IMR-90 (cell line): Measurements from ENCODE around the gene TTC21A. TPM values are rescaled to one million over a fixed set of nuclear protein-coding genes. Genes with fewer than 3 reads are reported as not detected.
A peak's percentile ranks its signal among the peaks of the same experiment; 100 is the strongest.

Experiments used
- ATAC-seq: fragments of 200-7000 bp; cut with Tn5 transposase; 2 replicates; pipeline ENCODE4 v1.9.1; 2020; ENCODE audit warnings: low read depth, mild to moderate bottlenecking, moderate library complexity
- BruUV-seq: library from RNA; stranded (reverse); fragments of 400-500 nt; replicated peaks from 2 replicates; lab custom pipeline; 2021; lab: Mats Ljungman, UMichigan
- CTCF ChIA-PET: fragments of 300-600 bp; formaldehyde crosslinking; extraction: SDS; loops from one replicate; lab custom pipeline; 2021; ENCODE audit warnings: antibody characterized with exemption; lab: Yijun Ruan, JAX
- POLR2A ChIA-PET: fragments of 300-600 bp; sonication (Branson Sonifier 250); formaldehyde crosslinking; loops from one replicate; lab custom pipeline; 2022; ENCODE audit warnings: antibody characterized with exemption; ENCODE audit not compliant: unreplicated experiment; lab: Charles Lee
- DNase-seq: peaks from one replicate; pipeline ENCODE4 v3.0.0; 2013
- H2AFZ ChIP-seq: replicated peaks from 2 replicates; pipeline ENCODE3; 2013; ENCODE audit warnings: low read length, mild to moderate bottlenecking; ENCODE audit not compliant: poor library complexity
- H2AK5ac ChIP-seq: 2 replicates; pipeline ENCODE4 v1.6.1; 2013; ENCODE audit warnings: low read depth, low read length, inconsistent platforms
- H2AK9ac ChIP-seq: replicated peaks from 2 replicates; pipeline ENCODE3; 2013; ENCODE audit warnings: mild to moderate bottlenecking, low read depth, low read length, moderate library complexity; ENCODE audit not compliant: poor library complexity
- H2BK120ac ChIP-seq: 2 replicates; pipeline ENCODE4 v1.6.1; 2013; ENCODE audit warnings: low read depth, low read length, inconsistent platforms
- H2BK15ac ChIP-seq: 3 replicates; pipeline ENCODE4 v1.6.1; 2013; ENCODE audit warnings: low read depth, low read length, inconsistent platforms
- H2BK20ac ChIP-seq: 2 replicates; pipeline ENCODE4 v1.6.1; 2013; ENCODE audit warnings: low read depth, mild to moderate bottlenecking, inconsistent platforms, low read length, moderate library complexity
- H2BK5ac ChIP-seq: 2 replicates; pipeline ENCODE4 v1.6.1; 2013; ENCODE audit warnings: mild to moderate bottlenecking, low read depth, low read length, inconsistent platforms; ENCODE audit not compliant: poor library complexity, severe bottlenecking
- H3K14ac ChIP-seq: replicated peaks from 2 replicates; pipeline ENCODE4 v1.6.1; 2013; ENCODE audit warnings: low read depth, low read length, inconsistent platforms
- H3K18ac ChIP-seq: 2 replicates; pipeline ENCODE4 v1.6.1; 2013; ENCODE audit warnings: low read depth, low read length, control low read depth
- H3K23ac ChIP-seq: 2 replicates; pipeline ENCODE4 v1.6.1; 2013; ENCODE audit warnings: low read depth, low read length, inconsistent platforms
- H3K27ac ChIP-seq: 2 replicates; pipeline ENCODE4 v1.5.1; 2013; ENCODE audit warnings: mild to moderate bottlenecking, control low read depth, low read length; ENCODE audit not compliant: insufficient read depth
- H3K27me3 ChIP-seq: 2 replicates; pipeline ENCODE4 v1.6.1; 2013; ENCODE audit warnings: low read length; ENCODE audit not compliant: control insufficient read depth, insufficient read depth
- H3K36me3 ChIP-seq: 2 replicates; pipeline ENCODE4 v1.6.1; 2013; ENCODE audit warnings: low read length, mixed read lengths; ENCODE audit not compliant: control insufficient read depth, insufficient read depth
- H3K4ac ChIP-seq: 2 replicates; pipeline ENCODE4 v1.6.1; 2013; ENCODE audit warnings: low read depth, low read length, inconsistent platforms
- H3K4me1 ChIP-seq: 2 replicates; pipeline ENCODE4 v1.6.1; 2013; ENCODE audit warnings: low read length, mixed read lengths; ENCODE audit not compliant: control insufficient read depth, insufficient read depth
- H3K4me2 ChIP-seq: 2 replicates; pipeline ENCODE4 v1.6.1; 2013; ENCODE audit warnings: low read depth, mild to moderate bottlenecking, control low read depth, low read length, moderate library complexity
- H3K4me3 ChIP-seq: 2 replicates; pipeline ENCODE4 v1.5.1; 2013; ENCODE audit warnings: low read depth, mild to moderate bottlenecking, control low read depth, low read length, moderate library complexity; ENCODE audit not compliant: insufficient read depth
- H3K56ac ChIP-seq: 2 replicates; pipeline ENCODE4 v1.6.1; 2013; ENCODE audit warnings: low read length, inconsistent platforms; ENCODE audit not compliant: insufficient read depth; ENCODE audit errors: extremely low read depth
- H3K79me1 ChIP-seq, 2 experiments: 2 replicates each; pipeline ENCODE4 v1.6.1; 2013; ENCODE audit warnings: low read length in 2 of 2, inconsistent platforms in 1 of 2, low read depth in 1 of 2
- H3K9ac ChIP-seq: 2 replicates; pipeline ENCODE4 v1.6.1; 2013; ENCODE audit warnings: low read depth, low read length, control low read depth
- H3K9me1 ChIP-seq: 2 replicates; pipeline ENCODE4 v1.6.1; 2013; ENCODE audit warnings: low read length, inconsistent platforms; ENCODE audit not compliant: insufficient read depth
- H3K9me3 ChIP-seq: 2 replicates; pipeline ENCODE4 v1.6.1; 2013; ENCODE audit warnings: low read length; ENCODE audit not compliant: control insufficient read depth, insufficient read depth
- H4K20me1 ChIP-seq: 2 replicates; pipeline ENCODE4 v1.6.1; 2013; ENCODE audit warnings: low read length, inconsistent platforms; ENCODE audit not compliant: insufficient read depth
- H4K5ac ChIP-seq: 2 replicates; pipeline ENCODE4 v1.6.1; 2013; ENCODE audit warnings: mild to moderate bottlenecking, low read depth, low read length, control low read depth
- H4K8ac ChIP-seq, 2 experiments: 2 replicates each; pipeline ENCODE4 v1.6.1; 2013; ENCODE audit warnings: low read depth in 2 of 2, low read length in 2 of 2, control low read depth in 1 of 2, inconsistent platforms in 1 of 2
- H4K91ac ChIP-seq: 2 replicates; pipeline ENCODE4 v1.6.1; 2013; ENCODE audit warnings: low read depth, low read length, inconsistent platforms; ENCODE audit not compliant: insufficient read depth
- MAFK ChIP-seq: IDR thresholded peaks from 2 replicates; pipeline ENCODE4 v1.6.1; 2012; ENCODE audit warnings: low read depth, low read length, improper control_type of control experiment
- MXI1 ChIP-seq: IDR thresholded peaks from 2 replicates; pipeline ENCODE4 v1.6.1; 2012; ENCODE audit warnings: low read depth, mild to moderate bottlenecking, low read length, moderate library complexity, borderline replicate concordance
- POLR2A ChIP-seq: IDR thresholded peaks from 2 replicates; pipeline ENCODE4 v1.6.1; 2012; ENCODE audit warnings: mild to moderate bottlenecking, low read depth, low read length
- RAD21 ChIP-seq: IDR thresholded peaks from 2 replicates; pipeline ENCODE4 v1.6.1; 2012; ENCODE audit warnings: low read length, improper control_type of control experiment
- RCOR1 ChIP-seq: IDR thresholded peaks from 2 replicates; pipeline ENCODE4 v1.6.1; 2012; ENCODE audit warnings: mild to moderate bottlenecking, low read length, improper control_type of control experiment; ENCODE audit not compliant: insufficient replicate concordance
- RFX5 ChIP-seq: IDR thresholded peaks from 2 replicates; pipeline ENCODE4 v1.8.0; 2012; ENCODE audit warnings: low read depth, mild to moderate bottlenecking, low read length, moderate library complexity
- SMC3 ChIP-seq: fragments of 150-350 bp; IDR thresholded peaks from 2 replicates; pipeline ENCODE4 v1.6.1; 2016; ENCODE audit warnings: low read depth, mild to moderate bottlenecking, antibody characterized with exemption, low read length, moderate library complexity
- WGBS, 2 experiments: methylation state at CpG; one replicate each; pipeline versions ENCODE4 v1.1.5 to v1.1.7; 2013; ENCODE audit warnings: missing lambda C conversion rate in 2 of 2; ENCODE audit not compliant: insufficient read length in 1 of 2; ENCODE audit errors: extremely low coverage in 2 of 2; 5-methylcytosine and 5-hydroxymethylcytosine counted together
- dilution Hi-C: fragments of 300-500 bp; cut with HindIII; formaldehyde crosslinking; loops from one replicate; pipeline ENCODE4 v1.14.3; 2018; ENCODE audit warnings: low sequenced_read_pairs; ENCODE audit not compliant: unreplicated experiment
- in situ Hi-C: fragments of 300-500 bp; cut with MboI; formaldehyde crosslinking; loops from 3 replicates; pipeline ENCODE4 v1.14.3; 2019; ENCODE audit warnings: low sequenced_read_pairs, inconsistent platforms, mixed read lengths
- intact Hi-C: fragments of 100-400 bp; cut with micrococcal nuclease; formaldehyde crosslinking; loops from 2 replicates; pipeline ENCODE4 v1.10.0; 2022
- polyA plus RNA-seq, 3 experiments: library from polyadenylated mRNA; depleted of rRNA; stranded (reverse); fragments of >200 nt; gene quantifications; 2 replicates each; pipeline ENCODE4 v1.2.3, GENCODE V29; 2012; ENCODE audit warnings: low replicate concordance in 1 of 3
- total RNA-seq: library from RNA; depleted of rRNA; stranded (reverse); fragments of >200 nt; gene quantifications from 2 replicates; pipeline ENCODE4 v1.2.3, GENCODE V29; 2012
- TF ChIP-seq, protein P1 (sequence below): conservative IDR thresholded peaks from 2 replicates; pipeline ENCODE4 v1.5.1; 2012; ENCODE audit warnings: mild to moderate bottlenecking, low read depth, low read length, improper control_type of control experiment

TTC21A gene
- total and polyA plus RNA-seq, 2 of the 4 experiments (the other 2 are of a cell fraction), result 0.90 to 1.8 TPM

DNA sequence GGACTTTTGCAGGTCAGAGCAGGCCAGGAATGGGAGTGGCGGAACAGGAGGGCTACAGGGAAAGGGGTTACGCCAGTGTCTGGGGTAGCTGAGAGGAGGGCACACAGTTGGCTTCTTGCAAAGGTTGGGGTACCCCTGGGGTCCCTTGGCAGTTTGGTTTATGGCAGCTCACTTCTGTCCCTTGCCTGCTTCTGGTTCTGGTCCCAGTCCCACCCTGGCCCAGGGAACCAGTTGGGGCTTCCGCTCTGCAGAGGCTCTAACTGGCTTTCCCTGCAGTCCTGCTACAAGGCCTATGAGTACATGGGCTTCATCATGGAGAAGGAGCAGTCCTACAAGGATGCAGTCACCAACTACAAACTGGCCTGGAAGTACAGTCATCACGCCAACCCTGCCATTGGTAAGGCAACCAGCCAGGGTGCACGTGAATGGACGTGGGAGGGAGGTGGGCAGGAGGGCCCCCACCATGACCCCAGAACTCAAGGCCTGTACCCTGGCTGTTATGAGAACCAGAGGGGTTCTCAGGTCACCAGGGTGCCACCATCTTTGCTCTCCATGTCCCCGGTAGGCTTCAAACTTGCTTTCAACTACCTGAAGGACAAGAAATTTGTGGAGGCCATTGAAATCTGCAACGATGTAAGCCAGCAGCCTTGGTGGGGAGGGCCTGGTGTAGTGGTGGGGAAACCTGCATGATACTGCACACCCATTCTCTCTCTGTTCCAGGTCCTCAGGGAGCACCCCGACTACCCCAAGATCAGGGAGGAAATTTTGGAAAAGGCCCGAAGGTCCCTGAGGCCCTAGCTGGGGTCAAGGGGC, 30.7 kb downstream of the TTC21A start:
- in situ Hi-C loops (no loop called here), dilution Hi-C loops (no loop called here), intact Hi-C loops (no loop called here)
- H2BK5ac ChIP-seq, result no peak overlapping the region
- no peak overlapping the region for H2BK15ac ChIP-seq
- no peak overlapping the region for H4K5ac ChIP-seq
- no peak overlapping the region for H2BK120ac ChIP-seq
- H2AK5ac ChIP-seq, result no peak overlapping the region
- no peak overlapping the region for H3K4me3 ChIP-seq
- ChIA-PET CTCF (interaction anchor here (1.1 kb wide), 1 partner anchor 150 kb away, joined by 4 read pairs; no protein-coding TSS in a partner anchor), POLR2A (no interaction called here)
- H3K9ac ChIP-seq, result no peak overlapping the region
- DNase-seq (no peak), ATAC-seq (no peak)
- H3K4me1 ChIP-seq, result peaks cover 23% of the 10 kb centered on the region
- H3K36me3 ChIP-seq, result peaks cover 23% of the 10 kb centered on the region
- no peak overlapping the region for H3K4me2 ChIP-seq
- H3K27ac ChIP-seq, result no peak overlapping the region
- peaks cover 6 to 46% of the 10 kb centered on the region in 2 experiments for H3K79me1 ChIP-seq
- TF ChIP-seq POLR2A (peak; percentile 42; the same call in 1 of the 2 replicates), RFX5 (no peak), RAD21 (no peak), MAFK (no peak), SMC3 (no peak), RCOR1 (no peak), MXI1 (no peak)
- TF ChIP-seq, protein P1, sequence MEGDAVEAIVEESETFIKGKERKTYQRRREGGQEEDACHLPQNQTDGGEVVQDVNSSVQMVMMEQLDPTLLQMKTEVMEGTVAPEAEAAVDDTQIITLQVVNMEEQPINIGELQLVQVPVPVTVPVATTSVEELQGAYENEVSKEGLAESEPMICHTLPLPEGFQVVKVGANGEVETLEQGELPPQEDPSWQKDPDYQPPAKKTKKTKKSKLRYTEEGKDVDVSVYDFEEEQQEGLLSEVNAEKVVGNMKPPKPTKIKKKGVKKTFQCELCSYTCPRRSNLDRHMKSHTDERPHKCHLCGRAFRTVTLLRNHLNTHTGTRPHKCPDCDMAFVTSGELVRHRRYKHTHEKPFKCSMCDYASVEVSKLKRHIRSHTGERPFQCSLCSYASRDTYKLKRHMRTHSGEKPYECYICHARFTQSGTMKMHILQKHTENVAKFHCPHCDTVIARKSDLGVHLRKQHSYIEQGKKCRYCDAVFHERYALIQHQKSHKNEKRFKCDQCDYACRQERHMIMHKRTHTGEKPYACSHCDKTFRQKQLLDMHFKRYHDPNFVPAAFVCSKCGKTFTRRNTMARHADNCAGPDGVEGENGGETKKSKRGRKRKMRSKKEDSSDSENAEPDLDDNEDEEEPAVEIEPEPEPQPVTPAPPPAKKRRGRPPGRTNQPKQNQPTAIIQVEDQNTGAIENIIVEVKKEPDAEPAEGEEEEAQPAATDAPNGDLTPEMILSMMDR, result no peak
- H3K56ac ChIP-seq, result no peak overlapping the region
- H3K27me3 ChIP-seq, result no peaks in the 10 kb centered on the region
- H2AFZ ChIP-seq, result no peak overlapping the region
- peaks cover 24% of the 10 kb centered on the region for H3K9me1 ChIP-seq
- H2AK9ac ChIP-seq, result no peak overlapping the region
- H4K91ac ChIP-seq, result no peak overlapping the region
- no peaks in the 10 kb centered on the region for H3K9me3 ChIP-seq
- WGBS, 2 experiments, result 100% methylated on average over 1 of the region's 10 CpGs; no CpG with 5 or more reads in 1 of the 2 experiments
- no peak overlapping the region for H3K14ac ChIP-seq
- no peak overlapping the region for H4K8ac ChIP-seq
- peaks cover 53% of the 10 kb centered on the region for H4K20me1 ChIP-seq
- H2BK20ac ChIP-seq, result no peak overlapping the region
- no peak overlapping the region for H3K23ac ChIP-seq
- no TSS peak for BruUV-seq
- no peak overlapping the region for H3K18ac ChIP-seq
- no peak overlapping the region for H3K4ac ChIP-seq
